Thyroid gland (tissue), 4 donors: ENCODE measurements around the gene MDH1B.

ENCODE experiments used
- CTCF ChIP-seq, 6 experiments: fragments of 200-600 bp in 3 of 6; fragments of 450-650 bp in 3 of 6; sonication (generic) in 3 of 6; IDR thresholded peaks; one replicate each; pipeline ENCODE4 v1.5.1; 2016 to 2019; ENCODE audit warnings: antibody characterized with exemption in 6 of 6, mild to moderate bottlenecking in 2 of 6, inconsistent platforms in 1 of 6, moderate library complexity in 1 of 6
- POLR2A ChIP-seq, 2 donors: fragments of 450-650 bp; IDR thresholded peaks; one replicate each; pipeline ENCODE4 v1.6.1; 2017; ENCODE audit warnings: antibody characterized with exemption in 2 of 2, mild to moderate bottlenecking in 2 of 2, moderate library complexity in 1 of 2

GRCh38 chr2:206701952-206702605 lies 63.0 kb downstream of the MDH1B start:
- TF ChIP-seq POLR2A (IDR thresholded peaks at IDR 0.05) (no peak), CTCF (IDR thresholded peaks at IDR 0.05) (no peak)
